Measurements from ENCODE around the gene JPT1. TPM values are rescaled to one million over a fixed set of nuclear protein-coding genes. Genes with fewer than 3 reads are reported as not detected.
A peak's percentile ranks its signal among the peaks of the same experiment; 100 is the strongest.
"Not testable (repeated sequence)": the region's sequence is repeated elsewhere in the genome, so short reads cannot be mapped to it uniquely, and the experiment has no call there.

JPT1 gene
- total RNA-seq, 1 experiment from 2014 or later, result 340 TPM

GRCh38 chr17:75174996-75175395 lies 20.7 kb upstream of the JPT1 start:
- H3K9me3 ChIP-seq (replicated peaks), result no peaks in the 10 kb centered on the region
- no peak for DNase-seq (ENCODE audit: low read depth in 1 of 2, low spot score in 2 of 2)
- H3K36me3 ChIP-seq, result peaks cover 98% of the 10 kb centered on the region
- no peak overlapping the region for H3K27ac ChIP-seq
- no peaks in the 10 kb centered on the region for H3K27me3 ChIP-seq (replicated peaks)
- H3K4me1 ChIP-seq (replicated peaks), result no peaks in the 10 kb centered on the region
- H3K4me3 ChIP-seq, result no peak overlapping the region

DNA sequence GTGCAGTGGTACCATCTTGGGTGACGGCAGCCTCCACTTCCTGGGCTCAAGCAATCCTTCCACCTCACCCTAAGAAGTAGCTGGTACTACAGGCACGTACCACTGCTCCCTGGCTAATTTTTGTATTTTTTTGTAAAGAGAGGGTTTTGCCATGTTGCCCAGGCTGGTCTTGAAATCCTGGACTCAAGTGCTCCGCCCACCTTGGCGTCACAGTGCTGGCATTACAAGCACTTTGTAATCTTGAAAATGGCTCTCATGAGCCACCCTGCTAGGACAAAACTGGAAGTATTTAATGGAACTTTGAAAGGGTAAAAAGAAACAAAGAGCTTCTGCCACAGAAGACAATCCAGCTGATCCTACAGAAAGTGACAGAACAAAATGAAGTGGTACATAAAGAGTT lies 19.2 kb upstream of the JPT1 start:
- Histone ChIP-seq H3K27me3 (replicated peaks) (no peaks in the 10 kb centered on the region), H3K4me1 (replicated peaks) (no peaks in the 10 kb centered on the region), H3K4me3 (no peak overlapping the region), H3K27ac (no peak overlapping the region), H3K36me3 (peaks cover 98% of the 10 kb centered on the region), H3K9me3 (replicated peaks) (no peaks in the 10 kb centered on the region)
- DNase-seq (ENCODE audit: low read depth in 1 of 2, low spot score in 2 of 2), result no peak

- no peak overlapping the region for H3K4me3 ChIP-seq
- H3K27ac ChIP-seq, result no peak overlapping the region
- no peaks in the 10 kb centered on the region for H3K9me3 ChIP-seq (replicated peaks)
- H3K36me3 ChIP-seq, result peaks cover 94% of the 10 kb centered on the region
- no peaks in the 10 kb centered on the region for H3K27me3 ChIP-seq (replicated peaks)
- H3K4me1 ChIP-seq (replicated peaks), result no peaks in the 10 kb centered on the region
- no peak for DNase-seq (ENCODE audit: low read depth in 1 of 2, low spot score in 2 of 2)
These were observed 14.7 kb upstream of the JPT1 start for GRCh38 chr17:75168998-75169397.

- not testable (repeated sequence) for H3K9me3 ChIP-seq (replicated peaks); DNase-seq (ENCODE audit: low read depth in 1 of 2, low spot score in 2 of 2); H3K27ac ChIP-seq; H3K27me3 ChIP-seq (replicated peaks); H3K4me1 ChIP-seq (replicated peaks); H3K4me3 ChIP-seq
- H3K36me3 ChIP-seq, result peaks cover 67% of the 10 kb centered on the region
These were observed 10.3 kb upstream of the JPT1 start for GRCh38 chr17:75164606-75165005.

DNA sequence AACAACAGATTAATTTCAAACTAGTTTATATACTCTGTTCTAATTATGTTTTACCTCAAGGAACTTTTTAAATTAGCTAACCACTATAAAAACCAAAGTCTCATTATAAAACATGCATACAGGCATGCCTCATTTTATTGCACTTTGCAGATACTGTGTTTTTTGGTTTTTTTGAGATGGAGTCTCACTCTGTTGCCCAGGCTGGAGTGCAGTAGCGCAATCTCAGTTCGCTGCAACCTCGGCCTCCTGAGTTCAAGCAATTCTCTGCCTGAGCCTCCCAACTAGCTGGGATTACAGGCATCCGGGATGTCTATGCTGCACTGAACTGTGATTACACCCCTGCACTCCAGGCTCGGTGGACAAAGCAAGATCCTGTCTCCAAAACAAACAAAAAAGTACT lies 8.8 kb upstream of the JPT1 start:
- H3K4me1 ChIP-seq (replicated peaks), result peaks cover 17% of the 10 kb centered on the region
- H3K4me3 ChIP-seq, result no peak overlapping the region
- peaks cover 52% of the 10 kb centered on the region for H3K36me3 ChIP-seq
- no peak overlapping the region for H3K27ac ChIP-seq
- H3K9me3 ChIP-seq (replicated peaks), result no peaks in the 10 kb centered on the region
- DNase-seq (ENCODE audit: low read depth in 1 of 2, low spot score in 2 of 2), result no peak
- no peaks in the 10 kb centered on the region for H3K27me3 ChIP-seq (replicated peaks)

DNA sequence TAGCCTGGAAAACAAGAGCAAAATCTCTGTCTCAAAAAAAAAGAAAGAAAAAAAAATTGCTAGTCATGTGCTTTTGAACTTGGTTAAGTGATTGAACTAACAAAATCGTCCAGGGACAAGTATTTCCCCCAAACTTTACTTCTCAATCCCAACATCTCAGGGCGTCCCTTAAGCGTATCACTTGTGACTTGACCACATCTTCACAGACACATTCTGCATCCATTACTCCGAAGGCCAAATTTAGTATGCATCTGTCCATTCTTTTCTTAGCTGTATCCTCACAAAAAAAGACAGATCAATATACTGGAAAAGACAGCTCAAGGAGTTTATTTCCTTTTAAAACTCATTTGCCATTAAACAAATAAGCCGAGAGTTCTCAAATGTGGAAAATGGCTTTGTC lies 5.9 kb upstream of the JPT1 start:
- no peak for DNase-seq (ENCODE audit: low read depth in 1 of 2, low spot score in 2 of 2)
- no peak overlapping the region for H3K4me3 ChIP-seq
- H3K27me3 ChIP-seq (replicated peaks), result no peaks in the 10 kb centered on the region
- peaks cover 18% of the 10 kb centered on the region for H3K4me1 ChIP-seq (replicated peaks)
- H3K27ac ChIP-seq, result no peak overlapping the region
- H3K36me3 ChIP-seq, result peaks cover 29% of the 10 kb centered on the region
- H3K9me3 ChIP-seq (replicated peaks), result no peaks in the 10 kb centered on the region

DNA sequence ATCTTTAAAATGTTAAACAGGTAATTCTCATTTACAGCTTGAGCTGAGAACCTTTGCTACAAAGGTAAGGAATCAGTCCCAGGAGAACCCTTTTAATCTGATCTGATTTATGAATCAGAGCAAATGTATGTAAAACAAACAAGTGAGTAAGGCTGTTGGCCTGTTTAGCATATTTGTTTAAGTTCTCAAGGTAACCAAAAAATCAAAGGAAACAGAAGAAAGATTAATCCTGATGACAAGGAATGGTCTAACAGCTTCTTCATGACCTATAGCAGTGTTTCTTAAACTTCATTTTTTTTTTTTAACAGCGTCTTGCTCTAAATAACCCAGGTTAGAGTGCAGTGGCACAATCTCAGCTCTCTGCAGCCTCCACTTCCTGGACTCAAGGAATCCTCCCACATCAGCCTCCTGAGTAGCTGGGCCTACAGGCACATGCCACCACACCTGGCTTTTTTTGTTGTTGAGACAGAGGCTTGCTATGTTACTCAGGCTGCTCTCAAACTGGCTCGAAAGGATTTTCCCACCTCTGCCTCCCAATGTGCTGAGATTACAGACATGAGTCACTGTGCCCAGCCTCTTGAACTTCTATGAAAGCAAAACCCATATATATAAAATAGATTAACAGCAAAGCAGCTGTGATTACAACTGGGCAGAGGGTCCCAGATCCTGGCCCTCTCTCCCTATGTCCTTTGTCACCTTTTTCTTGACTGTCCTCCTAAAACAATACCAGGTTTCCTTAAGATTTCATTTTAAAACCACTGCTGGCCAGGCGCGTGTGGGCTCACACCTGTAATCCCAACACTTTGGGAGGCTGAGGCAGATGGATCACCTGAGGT lies 5.1 kb upstream of the JPT1 start:
- H3K4me3 ChIP-seq, result no peak overlapping the region
- peak in 1 of 2 experiments; percentile 37 for DNase-seq (ENCODE audit: low read depth in 1 of 2, low spot score in 2 of 2)
- no peaks in the 10 kb centered on the region for H3K27me3 ChIP-seq (replicated peaks)
- H3K9me3 ChIP-seq (replicated peaks), result no peaks in the 10 kb centered on the region
- H3K36me3 ChIP-seq, result peaks cover 22% of the 10 kb centered on the region
- peaks cover 24% of the 10 kb centered on the region for H3K4me1 ChIP-seq (replicated peaks)
- peak overlapping the region; percentile 29 for H3K27ac ChIP-seq

DNA sequence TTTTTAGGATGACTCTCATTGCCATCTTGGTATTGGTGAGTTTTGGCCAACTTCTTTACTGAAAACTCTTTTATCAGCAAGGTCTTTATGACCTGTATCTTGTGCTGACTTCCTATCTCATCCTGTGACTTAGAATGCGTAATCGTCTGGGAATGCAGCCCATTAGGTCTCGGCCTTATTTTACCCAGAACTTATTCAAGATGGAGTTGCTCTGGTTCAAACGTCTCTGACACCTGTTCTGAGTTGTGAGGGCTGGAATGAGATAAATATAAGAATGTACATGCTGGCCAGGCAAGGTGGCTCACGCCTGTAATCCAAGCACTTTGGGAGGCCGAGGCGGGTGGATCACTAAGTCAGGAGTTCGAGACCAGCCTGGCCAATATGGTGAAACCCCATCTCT lies 4.2 kb upstream of the JPT1 start:
- Histone ChIP-seq H3K4me1 (replicated peaks) (peaks cover 24% of the 10 kb centered on the region), H3K36me3 (peaks cover 22% of the 10 kb centered on the region)
- H3K27me3 ChIP-seq (replicated peaks); H3K9me3 ChIP-seq (replicated peaks); H3K27ac ChIP-seq; DNase-seq (ENCODE audit: low read depth in 1 of 2, low spot score in 2 of 2); H3K4me3 ChIP-seq: not testable (repeated sequence)

DNA sequence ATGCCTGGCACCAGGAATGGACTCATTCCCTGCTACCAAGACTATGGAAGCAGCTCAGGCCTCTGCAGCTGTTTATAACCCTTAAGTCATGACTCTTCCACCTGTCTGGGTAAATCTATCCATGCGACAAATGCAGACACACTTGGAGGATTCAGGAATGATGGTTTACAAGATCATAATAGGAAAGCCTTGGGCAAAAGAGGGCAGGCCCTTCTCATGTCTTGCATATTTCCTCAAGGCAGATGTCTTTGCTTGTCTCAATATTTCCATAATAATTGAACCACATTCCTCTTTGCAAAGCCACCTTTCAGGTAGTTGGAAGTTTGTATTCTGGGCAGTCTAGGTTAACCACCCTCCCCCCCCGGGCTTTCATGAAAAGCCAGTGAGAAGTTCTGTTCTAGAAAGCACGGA lies 884 bp upstream of the JPT1 start:
- DNase-seq (ENCODE audit: low read depth in 1 of 2, low spot score in 2 of 2), result no peak
- Histone ChIP-seq H3K4me3 (no peak overlapping the region), H3K27me3 (replicated peaks) (no peaks in the 10 kb centered on the region), H3K9me3 (replicated peaks) (no peaks in the 10 kb centered on the region), H3K4me1 (replicated peaks) (peaks cover 34% of the 10 kb centered on the region), H3K27ac (no peak overlapping the region), H3K36me3 (peaks cover 19% of the 10 kb centered on the region)

GRCh38 chr17:75153780-75154194 lies 525 bp downstream of the JPT1 start:
- Histone ChIP-seq H3K36me3 (peaks cover 30% of the 10 kb centered on the region), H3K27ac (peak overlapping the region; percentile 63), H3K27me3 (replicated peaks) (no peaks in the 10 kb centered on the region), H3K4me1 (replicated peaks) (peaks cover 22% of the 10 kb centered on the region), H3K4me3 (peak overlapping the region; percentile 87), H3K9me3 (replicated peaks) (no peaks in the 10 kb centered on the region)
- DNase-seq (ENCODE audit: low read depth in 1 of 2, low spot score in 2 of 2), result peak in 1 of 2 experiments; percentile 53

DNA sequence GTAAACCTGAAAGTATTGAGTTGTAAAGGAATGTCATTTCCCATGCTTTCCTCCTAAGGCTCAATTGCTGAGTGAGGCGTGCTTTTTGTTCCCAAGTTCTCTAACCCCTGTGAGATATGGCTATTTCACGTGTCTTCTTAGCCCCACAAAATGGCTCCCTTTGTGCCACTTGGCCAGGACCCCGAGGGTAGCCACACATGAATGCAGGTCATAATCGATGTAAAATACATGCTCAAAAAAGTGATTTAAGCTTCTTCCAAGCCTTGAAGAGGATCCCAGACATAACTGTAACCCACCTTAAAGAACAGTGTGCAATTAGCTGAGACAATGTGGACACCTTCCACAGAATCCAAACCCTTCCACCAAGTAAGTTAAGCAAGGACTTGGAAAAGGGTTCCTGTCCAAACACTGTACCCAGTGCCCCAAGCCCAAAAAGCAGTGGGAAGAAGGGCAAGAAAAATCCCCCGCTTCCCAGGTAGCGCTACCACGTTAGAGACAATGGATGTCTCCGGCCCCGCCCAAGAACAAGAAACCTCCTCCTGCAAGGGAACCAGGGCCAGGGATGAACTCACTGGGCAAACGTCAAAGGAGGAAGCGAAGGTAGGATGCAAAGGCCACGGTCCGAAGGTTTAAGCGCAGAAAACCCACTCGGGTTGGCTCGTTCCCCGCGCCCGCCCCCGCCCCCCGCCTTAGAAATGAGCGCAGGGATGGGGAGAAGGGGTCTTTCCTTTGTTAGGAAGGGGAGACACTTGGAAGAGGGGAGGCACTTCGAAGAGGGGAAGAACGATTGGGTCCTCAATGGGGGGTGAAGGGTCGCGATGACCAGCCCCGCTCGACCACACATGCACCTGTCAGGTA lies 1.2 kb downstream of the JPT1 start:
- peak in 1 of 2 experiments; percentile 35 for DNase-seq (ENCODE audit: low read depth in 1 of 2, low spot score in 2 of 2)
- H3K36me3 ChIP-seq, result peaks cover 37% of the 10 kb centered on the region
- no peaks in the 10 kb centered on the region for H3K9me3 ChIP-seq (replicated peaks)
- peak overlapping the region; percentile 63 for H3K27ac ChIP-seq
- H3K4me1 ChIP-seq (replicated peaks), result peaks cover 17% of the 10 kb centered on the region
- H3K4me3 ChIP-seq, result peak overlapping the region; percentile 87
- no peaks in the 10 kb centered on the region for H3K27me3 ChIP-seq (replicated peaks)

GRCh38 chr17:75152523-75152921 lies 1.8 kb downstream of the JPT1 start:
- Histone ChIP-seq H3K4me1 (replicated peaks) (peaks cover 17% of the 10 kb centered on the region), H3K36me3 (peaks cover 43% of the 10 kb centered on the region), H3K4me3 (peak overlapping the region; percentile 87), H3K27ac (no peak overlapping the region), H3K27me3 (replicated peaks) (no peaks in the 10 kb centered on the region), H3K9me3 (replicated peaks) (no peaks in the 10 kb centered on the region)
- DNase-seq (ENCODE audit: low read depth in 1 of 2, low spot score in 2 of 2), result no peak

DNA sequence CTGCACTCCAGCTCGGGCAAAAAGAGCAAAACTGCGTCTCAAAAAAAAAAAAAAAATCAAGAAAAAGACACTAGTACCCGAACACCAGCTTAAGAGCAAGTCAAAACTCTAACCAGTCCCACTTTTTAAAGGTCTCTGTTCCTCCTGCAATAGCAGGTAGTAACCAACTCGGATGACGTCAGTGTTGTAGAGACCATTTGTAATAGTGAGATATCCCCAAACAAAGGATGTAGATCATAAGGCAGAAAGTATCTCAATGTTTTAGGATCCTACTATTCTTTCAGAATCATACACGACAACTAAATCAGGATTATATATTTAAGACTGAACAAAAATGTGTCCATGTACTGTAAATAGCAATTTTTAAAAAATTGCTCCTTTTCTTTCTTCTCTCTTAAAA lies 2.4 kb downstream of the JPT1 start:
- peaks cover 17% of the 10 kb centered on the region for H3K4me1 ChIP-seq (replicated peaks)
- no peak for DNase-seq (ENCODE audit: low read depth in 1 of 2, low spot score in 2 of 2)
- no peaks in the 10 kb centered on the region for H3K27me3 ChIP-seq (replicated peaks)
- H3K36me3 ChIP-seq, result peaks cover 46% of the 10 kb centered on the region
- no peak overlapping the region for H3K27ac ChIP-seq
- H3K9me3 ChIP-seq (replicated peaks), result no peaks in the 10 kb centered on the region
- H3K4me3 ChIP-seq, result no peak overlapping the region

Measured in SJSA1 (cell line).